IMR-90 (cell line): Measurements from ENCODE around the gene CCDC38.

Source experiments
- CHD1 ChIP-seq: IDR thresholded peaks from 2 replicates; pipeline ENCODE4 v1.6.1; 2012; ENCODE audit warnings: low read depth, low read length, improper control_type of control experiment
- MAZ ChIP-seq: IDR thresholded peaks from 2 replicates; pipeline ENCODE4 v1.6.1; 2012; ENCODE audit warnings: low read depth, mild to moderate bottlenecking, low read length, improper control_type of control experiment, moderate library complexity, borderline replicate concordance
- POLR2A ChIP-seq: IDR thresholded peaks from 2 replicates; pipeline ENCODE4 v1.6.1; 2012; ENCODE audit warnings: mild to moderate bottlenecking, low read depth, low read length
- SMC3 ChIP-seq: fragments of 150-350 bp; IDR thresholded peaks from 2 replicates; pipeline ENCODE4 v1.6.1; 2016; ENCODE audit warnings: low read depth, mild to moderate bottlenecking, antibody characterized with exemption, low read length, moderate library complexity
- TF ChIP-seq, protein P1 (sequence below): conservative IDR thresholded peaks from 2 replicates; pipeline ENCODE4 v1.5.1; 2012; ENCODE audit warnings: mild to moderate bottlenecking, low read depth, low read length, improper control_type of control experiment
- TF ChIP-seq, protein P2 (sequence below): fragments of 150-350 bp; IDR thresholded peaks from 2 replicates; pipeline ENCODE4 v1.6.1; 2017; ENCODE audit warnings: mild to moderate bottlenecking, antibody characterized with exemption, low read length, low read depth
- TF ChIP-seq, protein P3 (sequence below): fragments of 150-350 bp; IDR thresholded peaks from 2 replicates; pipeline ENCODE4 v1.6.1; 2016; ENCODE audit warnings: low read depth, mild to moderate bottlenecking, low read length, moderate library complexity, borderline replicate concordance

DNA sequence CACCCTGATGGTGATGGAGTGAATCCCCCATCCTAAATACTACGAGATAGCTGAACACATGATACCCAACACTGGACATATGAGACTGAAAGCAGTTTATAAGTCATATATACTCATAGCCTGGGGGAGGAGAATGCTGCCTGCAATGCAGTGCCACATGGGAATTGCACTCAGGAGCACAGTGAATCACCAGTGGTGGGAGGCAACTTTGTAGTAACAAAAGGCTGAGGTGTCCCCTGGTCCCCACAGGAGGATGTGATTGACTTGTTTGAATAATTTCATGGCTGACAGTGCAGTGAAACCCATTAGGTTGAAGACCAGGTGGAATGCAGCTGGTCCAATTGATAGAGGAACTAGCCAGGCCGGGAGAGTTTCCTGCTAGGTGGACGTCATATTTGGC lies 20.2 kb downstream of the CCDC38 start:
- TF ChIP-seq POLR2A (no peak), MAZ (no peak), CHD1 (no peak), SMC3 (no peak)
- TF ChIP-seq, protein P1, sequence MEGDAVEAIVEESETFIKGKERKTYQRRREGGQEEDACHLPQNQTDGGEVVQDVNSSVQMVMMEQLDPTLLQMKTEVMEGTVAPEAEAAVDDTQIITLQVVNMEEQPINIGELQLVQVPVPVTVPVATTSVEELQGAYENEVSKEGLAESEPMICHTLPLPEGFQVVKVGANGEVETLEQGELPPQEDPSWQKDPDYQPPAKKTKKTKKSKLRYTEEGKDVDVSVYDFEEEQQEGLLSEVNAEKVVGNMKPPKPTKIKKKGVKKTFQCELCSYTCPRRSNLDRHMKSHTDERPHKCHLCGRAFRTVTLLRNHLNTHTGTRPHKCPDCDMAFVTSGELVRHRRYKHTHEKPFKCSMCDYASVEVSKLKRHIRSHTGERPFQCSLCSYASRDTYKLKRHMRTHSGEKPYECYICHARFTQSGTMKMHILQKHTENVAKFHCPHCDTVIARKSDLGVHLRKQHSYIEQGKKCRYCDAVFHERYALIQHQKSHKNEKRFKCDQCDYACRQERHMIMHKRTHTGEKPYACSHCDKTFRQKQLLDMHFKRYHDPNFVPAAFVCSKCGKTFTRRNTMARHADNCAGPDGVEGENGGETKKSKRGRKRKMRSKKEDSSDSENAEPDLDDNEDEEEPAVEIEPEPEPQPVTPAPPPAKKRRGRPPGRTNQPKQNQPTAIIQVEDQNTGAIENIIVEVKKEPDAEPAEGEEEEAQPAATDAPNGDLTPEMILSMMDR = no peak
- TF ChIP-seq, protein P2, sequence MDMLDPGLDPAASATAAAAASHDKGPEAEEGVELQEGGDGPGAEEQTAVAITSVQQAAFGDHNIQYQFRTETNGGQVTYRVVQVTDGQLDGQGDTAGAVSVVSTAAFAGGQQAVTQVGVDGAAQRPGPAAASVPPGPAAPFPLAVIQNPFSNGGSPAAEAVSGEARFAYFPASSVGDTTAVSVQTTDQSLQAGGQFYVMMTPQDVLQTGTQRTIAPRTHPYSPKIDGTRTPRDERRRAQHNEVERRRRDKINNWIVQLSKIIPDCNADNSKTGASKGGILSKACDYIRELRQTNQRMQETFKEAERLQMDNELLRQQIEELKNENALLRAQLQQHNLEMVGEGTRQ = no peak
- TF ChIP-seq, protein P3, sequence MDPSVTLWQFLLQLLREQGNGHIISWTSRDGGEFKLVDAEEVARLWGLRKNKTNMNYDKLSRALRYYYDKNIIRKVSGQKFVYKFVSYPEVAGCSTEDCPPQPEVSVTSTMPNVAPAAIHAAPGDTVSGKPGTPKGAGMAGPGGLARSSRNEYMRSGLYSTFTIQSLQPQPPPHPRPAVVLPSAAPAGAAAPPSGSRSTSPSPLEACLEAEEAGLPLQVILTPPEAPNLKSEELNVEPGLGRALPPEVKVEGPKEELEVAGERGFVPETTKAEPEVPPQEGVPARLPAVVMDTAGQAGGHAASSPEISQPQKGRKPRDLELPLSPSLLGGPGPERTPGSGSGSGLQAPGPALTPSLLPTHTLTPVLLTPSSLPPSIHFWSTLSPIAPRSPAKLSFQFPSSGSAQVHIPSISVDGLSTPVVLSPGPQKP = no peak
